Tibial artery (tissue), 4 donors: ENCODE measurements around the gene HOXA5.

ENCODE experiments used
- DNase-seq, 2 donors: peaks; one replicate each; pipeline ENCODE4 v3.0.0-alpha.2; 2019
- H3K27ac ChIP-seq, 2 donors: fragments of 200-600 bp; sonication (generic) in 1 of 2; 1 replicate in 1 of 2; 2 replicates in 1 of 2; pipeline ENCODE4 v1.5.1; 2018 to 2019; ENCODE audit warnings: mild to moderate bottlenecking in 1 of 2
- H3K27me3 ChIP-seq, 2 donors: fragments of 200-600 bp; sonication (generic) in 1 of 2; one replicate each; pipeline versions ENCODE4 v1.5.1 to v1.6.0; 2016 to 2019
- H3K36me3 ChIP-seq, 3 donors: fragments of 200-600 bp; sonication (generic) in 2 of 3; one replicate each; pipeline ENCODE4 v1.5.1; 2016 to 2019; ENCODE audit warnings: mild to moderate bottlenecking in 2 of 3
- H3K4me1 ChIP-seq, 4 donors: fragments of 200-600 bp; sonication (generic) in 2 of 4; 1 replicate in 3 of 4; 2 replicates in 1 of 4; pipeline ENCODE4 v1.5.1; 2016 to 2019
- H3K4me3 ChIP-seq, 2 donors: fragments of 200-600 bp; sonication (generic) in 1 of 2; 1 replicate in 1 of 2; 2 replicates in 1 of 2; pipeline ENCODE4 v1.5.1; 2018 to 2019; ENCODE audit warnings: mild to moderate bottlenecking in 2 of 2
- H3K9me3 ChIP-seq, 3 donors: fragments of 200-600 bp; sonication (generic) in 1 of 3; one replicate each; pipeline ENCODE4 v1.5.1; 2016 to 2019
- CTCF ChIP-seq, 2 experiments: fragments of 200-600 bp in 1 of 2; fragments of 450-650 bp in 1 of 2; IDR thresholded peaks; one replicate each; pipeline ENCODE4 v1.5.1; 2017 to 2019; ENCODE audit warnings: antibody characterized with exemption in 2 of 2, mild to moderate bottlenecking in 1 of 2, moderate library complexity in 1 of 2
- intact Hi-C: fragments of 100-400 bp; cut with DNase I; formaldehyde crosslinking; loops from one replicate; pipeline ENCODE4 v1.15.0; 2023; ENCODE audit warnings: low total_unique reads

HOXA5 gene

GRCh38 chr7:27113991-27114769 lies 29.3 kb downstream of the HOXA5 start:
- Histone ChIP-seq H3K36me3 (no peaks in the 10 kb centered on the region), H3K4me3 (peak overlapping the region; percentile 77 to 80), H3K27me3 (no peaks in the 10 kb centered on the region), H3K4me1 (peaks cover 5 to 70% (median 47%) of the 10 kb centered on the region in 4 donors), H3K27ac (peak overlapping the region; percentile 92 to 97), H3K9me3 (no peaks in the 10 kb centered on the region)
- TF ChIP-seq CTCF (IDR thresholded peaks at IDR 0.05), result no peak
- intact Hi-C loops, result no loop called here
- peak in 1 of 2 donors; percentile 77 for DNase-seq

GRCh38 chr7:27112955-27113949 lies 30.2 kb downstream of the HOXA5 start:
- Histone ChIP-seq H3K4me3 (peak overlapping the region; percentile 77 to 80), H3K27ac (peak overlapping the region; percentile 92 to 97), H3K9me3 (no peaks in the 10 kb centered on the region), H3K36me3 (peaks cover 0 to 3% (median 0%) of the 10 kb centered on the region in 3 donors), H3K27me3 (no peaks in the 10 kb centered on the region), H3K4me1 (peaks cover 5 to 70% (median 44%) of the 10 kb centered on the region in 4 donors)
- DNase-seq, result peak in 1 of 2 donors; percentile 75
- intact Hi-C loops, result no loop called here
- TF ChIP-seq CTCF (IDR thresholded peaks at IDR 0.05), result no peak

GRCh38 chr7:27112361-27112760 lies 31.1 kb downstream of the HOXA5 start:
- DNase-seq, result no peak
- Histone ChIP-seq H3K9me3 (no peaks in the 10 kb centered on the region), H3K27me3 (no peaks in the 10 kb centered on the region), H3K36me3 (peaks cover 0 to 9% (median 0%) of the 10 kb centered on the region in 3 donors), H3K4me3 (peak overlapping the region in 1 of 2 donors; percentile 80), H3K4me1 (peaks cover 5 to 70% (median 41%) of the 10 kb centered on the region in 4 donors), H3K27ac (peak overlapping the region; percentile 92 to 97)
- intact Hi-C loops, result no loop called here
- no peak for TF ChIP-seq CTCF (IDR thresholded peaks at IDR 0.05)

- TF ChIP-seq CTCF (IDR thresholded peaks at IDR 0.05), result no peak
- Histone ChIP-seq H3K27ac (peak overlapping the region; percentile 92 to 97), H3K36me3 (peaks cover 0 to 9% (median 0%) of the 10 kb centered on the region in 3 donors), H3K4me3 (peak overlapping the region; percentile 39 to 51), H3K4me1 (peaks cover 5 to 65% (median 38%) of the 10 kb centered on the region in 4 donors), H3K9me3 (no peaks in the 10 kb centered on the region), H3K27me3 (no peaks in the 10 kb centered on the region)
- no peak for DNase-seq
- intact Hi-C loops, result no loop called here
Measured at GRCh38 chr7:27111751-27112277, 31.7 kb downstream of the HOXA5 start.

GRCh38 chr7:27111042-27111750 lies 32.3 kb downstream of the HOXA5 start:
- peak overlapping the region; percentile 39 to 51 for H3K4me3 ChIP-seq
- peak overlapping the region; percentile 92 to 97 for H3K27ac ChIP-seq
- H3K4me1 ChIP-seq, result peaks cover 5 to 60% (median 37%) of the 10 kb centered on the region in 4 donors
- no peak for TF ChIP-seq CTCF (IDR thresholded peaks at IDR 0.05)
- intact Hi-C loops, result no loop called here
- no peaks in the 10 kb centered on the region for H3K27me3 ChIP-seq
- DNase-seq, result peak in 1 of 2 donors; percentile 58
- peaks cover 0 to 9% (median 0%) of the 10 kb centered on the region in 3 donors for H3K36me3 ChIP-seq
- no peaks in the 10 kb centered on the region for H3K9me3 ChIP-seq
